IMR-90 (cell line): ENCODE data around the gene PLA2G2D. TPM values are rescaled to one million over a fixed set of nuclear protein-coding genes. Genes with fewer than 3 reads are reported as not detected.

Source experiments
- ATAC-seq: fragments of 200-7000 bp; cut with Tn5 transposase; 2 replicates; pipeline ENCODE4 v1.9.1; 2020; ENCODE audit warnings: low read depth, mild to moderate bottlenecking, moderate library complexity
- BruUV-seq: library from RNA; stranded (reverse); fragments of 400-500 nt; replicated peaks from 2 replicates; lab custom pipeline; 2021; lab: Mats Ljungman, UMichigan
- CTCF ChIA-PET: fragments of 300-600 bp; formaldehyde crosslinking; extraction: SDS; loops from one replicate; lab custom pipeline; 2021; ENCODE audit warnings: antibody characterized with exemption; lab: Yijun Ruan, JAX
- POLR2A ChIA-PET: fragments of 300-600 bp; sonication (Branson Sonifier 250); formaldehyde crosslinking; loops from one replicate; lab custom pipeline; 2022; ENCODE audit warnings: antibody characterized with exemption; ENCODE audit not compliant: unreplicated experiment; lab: Charles Lee
- DNase-seq: peaks from one replicate; pipeline ENCODE4 v3.0.0; 2013
- H2AFZ ChIP-seq: replicated peaks from 2 replicates; pipeline ENCODE3; 2013; ENCODE audit warnings: low read length, mild to moderate bottlenecking; ENCODE audit not compliant: poor library complexity
- H2AK5ac ChIP-seq: 2 replicates; pipeline ENCODE4 v1.6.1; 2013; ENCODE audit warnings: low read depth, low read length, inconsistent platforms
- H2AK9ac ChIP-seq: replicated peaks from 2 replicates; pipeline ENCODE3; 2013; ENCODE audit warnings: mild to moderate bottlenecking, low read depth, low read length, moderate library complexity; ENCODE audit not compliant: poor library complexity
- H2BK120ac ChIP-seq: 2 replicates; pipeline ENCODE4 v1.6.1; 2013; ENCODE audit warnings: low read depth, low read length, inconsistent platforms
- H2BK15ac ChIP-seq: 3 replicates; pipeline ENCODE4 v1.6.1; 2013; ENCODE audit warnings: low read depth, low read length, inconsistent platforms
- H2BK20ac ChIP-seq: 2 replicates; pipeline ENCODE4 v1.6.1; 2013; ENCODE audit warnings: low read depth, mild to moderate bottlenecking, inconsistent platforms, low read length, moderate library complexity
- H2BK5ac ChIP-seq: 2 replicates; pipeline ENCODE4 v1.6.1; 2013; ENCODE audit warnings: mild to moderate bottlenecking, low read depth, low read length, inconsistent platforms; ENCODE audit not compliant: poor library complexity, severe bottlenecking
- H3K14ac ChIP-seq: replicated peaks from 2 replicates; pipeline ENCODE4 v1.6.1; 2013; ENCODE audit warnings: low read depth, low read length, inconsistent platforms
- H3K18ac ChIP-seq: 2 replicates; pipeline ENCODE4 v1.6.1; 2013; ENCODE audit warnings: low read depth, low read length, control low read depth
- H3K23ac ChIP-seq: 2 replicates; pipeline ENCODE4 v1.6.1; 2013; ENCODE audit warnings: low read depth, low read length, inconsistent platforms
- H3K27ac ChIP-seq: 2 replicates; pipeline ENCODE4 v1.5.1; 2013; ENCODE audit warnings: mild to moderate bottlenecking, control low read depth, low read length; ENCODE audit not compliant: insufficient read depth
- H3K27me3 ChIP-seq: 2 replicates; pipeline ENCODE4 v1.6.1; 2013; ENCODE audit warnings: low read length; ENCODE audit not compliant: control insufficient read depth, insufficient read depth
- H3K36me3 ChIP-seq: 2 replicates; pipeline ENCODE4 v1.6.1; 2013; ENCODE audit warnings: low read length, mixed read lengths; ENCODE audit not compliant: control insufficient read depth, insufficient read depth
- H3K4ac ChIP-seq: 2 replicates; pipeline ENCODE4 v1.6.1; 2013; ENCODE audit warnings: low read depth, low read length, inconsistent platforms
- H3K4me1 ChIP-seq: 2 replicates; pipeline ENCODE4 v1.6.1; 2013; ENCODE audit warnings: low read length, mixed read lengths; ENCODE audit not compliant: control insufficient read depth, insufficient read depth
- H3K4me2 ChIP-seq: 2 replicates; pipeline ENCODE4 v1.6.1; 2013; ENCODE audit warnings: low read depth, mild to moderate bottlenecking, control low read depth, low read length, moderate library complexity
- H3K4me3 ChIP-seq: 2 replicates; pipeline ENCODE4 v1.5.1; 2013; ENCODE audit warnings: low read depth, mild to moderate bottlenecking, control low read depth, low read length, moderate library complexity; ENCODE audit not compliant: insufficient read depth
- H3K56ac ChIP-seq: 2 replicates; pipeline ENCODE4 v1.6.1; 2013; ENCODE audit warnings: low read length, inconsistent platforms; ENCODE audit not compliant: insufficient read depth; ENCODE audit errors: extremely low read depth
- H3K79me1 ChIP-seq, 2 experiments: 2 replicates each; pipeline ENCODE4 v1.6.1; 2013; ENCODE audit warnings: low read length in 2 of 2, inconsistent platforms in 1 of 2, low read depth in 1 of 2
- H3K9ac ChIP-seq: 2 replicates; pipeline ENCODE4 v1.6.1; 2013; ENCODE audit warnings: low read depth, low read length, control low read depth
- H3K9me1 ChIP-seq: 2 replicates; pipeline ENCODE4 v1.6.1; 2013; ENCODE audit warnings: low read length, inconsistent platforms; ENCODE audit not compliant: insufficient read depth
- H3K9me3 ChIP-seq: 2 replicates; pipeline ENCODE4 v1.6.1; 2013; ENCODE audit warnings: low read length; ENCODE audit not compliant: control insufficient read depth, insufficient read depth
- H4K20me1 ChIP-seq: 2 replicates; pipeline ENCODE4 v1.6.1; 2013; ENCODE audit warnings: low read length, inconsistent platforms; ENCODE audit not compliant: insufficient read depth
- H4K5ac ChIP-seq: 2 replicates; pipeline ENCODE4 v1.6.1; 2013; ENCODE audit warnings: mild to moderate bottlenecking, low read depth, low read length, control low read depth
- H4K8ac ChIP-seq, 2 experiments: 2 replicates each; pipeline ENCODE4 v1.6.1; 2013; ENCODE audit warnings: low read depth in 2 of 2, low read length in 2 of 2, control low read depth in 1 of 2, inconsistent platforms in 1 of 2
- H4K91ac ChIP-seq: 2 replicates; pipeline ENCODE4 v1.6.1; 2013; ENCODE audit warnings: low read depth, low read length, inconsistent platforms; ENCODE audit not compliant: insufficient read depth
- BHLHE40 ChIP-seq: fragments of 150-350 bp; IDR thresholded peaks from 2 replicates; pipeline ENCODE4 v1.6.1; 2016; ENCODE audit warnings: mild to moderate bottlenecking, low read depth, low read length
- CEBPB ChIP-seq: IDR thresholded peaks from 2 replicates; pipeline ENCODE4 v1.6.1; 2012; ENCODE audit warnings: low read depth, low read length, improper control_type of control experiment
- CHD1 ChIP-seq: IDR thresholded peaks from 2 replicates; pipeline ENCODE4 v1.6.1; 2012; ENCODE audit warnings: low read depth, low read length, improper control_type of control experiment
- FOS ChIP-seq: fragments of 150-350 bp; IDR thresholded peaks from 2 replicates; pipeline ENCODE4 v1.6.1; 2016; ENCODE audit warnings: low read depth, low read length
- MAZ ChIP-seq: IDR thresholded peaks from 2 replicates; pipeline ENCODE4 v1.6.1; 2012; ENCODE audit warnings: low read depth, mild to moderate bottlenecking, low read length, improper control_type of control experiment, moderate library complexity, borderline replicate concordance
- MXI1 ChIP-seq: IDR thresholded peaks from 2 replicates; pipeline ENCODE4 v1.6.1; 2012; ENCODE audit warnings: low read depth, mild to moderate bottlenecking, low read length, moderate library complexity, borderline replicate concordance
- POLR2A ChIP-seq: IDR thresholded peaks from 2 replicates; pipeline ENCODE4 v1.6.1; 2012; ENCODE audit warnings: mild to moderate bottlenecking, low read depth, low read length
- RFX5 ChIP-seq: IDR thresholded peaks from 2 replicates; pipeline ENCODE4 v1.8.0; 2012; ENCODE audit warnings: low read depth, mild to moderate bottlenecking, low read length, moderate library complexity
- WGBS, 2 experiments: methylation state at CpG; one replicate each; pipeline versions ENCODE4 v1.1.5 to v1.1.7; 2013; ENCODE audit warnings: missing lambda C conversion rate in 2 of 2; ENCODE audit not compliant: insufficient read length in 1 of 2; ENCODE audit errors: extremely low coverage in 2 of 2; 5-methylcytosine and 5-hydroxymethylcytosine counted together
- dilution Hi-C: fragments of 300-500 bp; cut with HindIII; formaldehyde crosslinking; loops from one replicate; pipeline ENCODE4 v1.14.3; 2018; ENCODE audit warnings: low sequenced_read_pairs; ENCODE audit not compliant: unreplicated experiment
- in situ Hi-C: fragments of 300-500 bp; cut with MboI; formaldehyde crosslinking; loops from 3 replicates; pipeline ENCODE4 v1.14.3; 2019; ENCODE audit warnings: low sequenced_read_pairs, inconsistent platforms, mixed read lengths
- intact Hi-C: fragments of 100-400 bp; cut with micrococcal nuclease; formaldehyde crosslinking; loops from 2 replicates; pipeline ENCODE4 v1.10.0; 2022
- polyA plus RNA-seq, 3 experiments: library from polyadenylated mRNA; depleted of rRNA; stranded (reverse); fragments of >200 nt; gene quantifications; 2 replicates each; pipeline ENCODE4 v1.2.3, GENCODE V29; 2012; ENCODE audit warnings: low replicate concordance in 1 of 3
- total RNA-seq: library from RNA; depleted of rRNA; stranded (reverse); fragments of >200 nt; gene quantifications from 2 replicates; pipeline ENCODE4 v1.2.3, GENCODE V29; 2012
- TF ChIP-seq, protein P1 (sequence below): fragments of 150-350 bp; IDR thresholded peaks from 2 replicates; pipeline ENCODE4 v1.6.1; 2017; ENCODE audit warnings: mild to moderate bottlenecking, antibody characterized with exemption, low read length, low read depth
- TF ChIP-seq, protein P2 (sequence below): conservative IDR thresholded peaks from 2 replicates; pipeline ENCODE4 v1.5.1; 2012; ENCODE audit warnings: mild to moderate bottlenecking, low read depth, low read length, improper control_type of control experiment

The PLA2G2D gene
- total and polyA plus RNA-seq, 2 of the 4 experiments (the other 2 are of a cell fraction), result not detected

DNA sequence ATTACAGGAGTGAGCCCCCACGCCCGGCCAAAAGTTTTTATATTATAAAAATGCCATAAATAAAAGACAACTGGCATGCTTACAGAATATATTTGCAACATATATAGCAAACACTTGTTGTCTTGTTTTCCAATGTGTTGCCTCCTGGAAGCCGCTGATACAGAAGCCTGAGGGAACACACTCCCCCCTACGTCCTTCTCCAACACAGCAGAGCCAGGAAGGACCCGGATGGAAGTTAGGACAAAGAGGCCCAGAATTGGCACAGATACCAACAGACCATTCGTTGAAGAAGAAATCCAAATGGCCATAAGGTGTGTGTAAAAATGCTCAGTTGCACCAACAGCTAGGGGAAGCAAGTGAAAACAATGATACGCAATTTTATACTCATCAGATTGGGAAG lies 50.6 kb downstream of the PLA2G2D start:
- no peak overlapping the region for H3K18ac ChIP-seq
- 0 out of 2 replicates have a peak, but pooled peaks cover 1% of the 10 kb centered on the region for H3K9me1 ChIP-seq
- ATAC-seq (no peak), DNase-seq (no peak)
- no peak overlapping the region for H4K8ac ChIP-seq
- no peak overlapping the region for H3K9ac ChIP-seq
- ChIA-PET POLR2A (no interaction called here), CTCF (interaction anchor here (0.7 kb wide), 1 partner anchor 128 kb away, joined by 7 read pairs; no protein-coding TSS in a partner anchor)
- H4K91ac ChIP-seq, result no peak overlapping the region
- no peak overlapping the region for H3K14ac ChIP-seq
- H3K79me1 ChIP-seq, result no peaks in the 10 kb centered on the region
- in situ Hi-C loops (no loop called here), intact Hi-C loops (no loop called here), dilution Hi-C loops (no loop called here)
- H3K36me3 ChIP-seq, result no peaks in the 10 kb centered on the region
- no peaks in the 10 kb centered on the region for H4K20me1 ChIP-seq
- H2BK20ac ChIP-seq, result no peak overlapping the region
- H2BK120ac ChIP-seq, result no peak overlapping the region
- H3K4me2 ChIP-seq, result no peak overlapping the region
- no peak overlapping the region for H2BK5ac ChIP-seq
- H3K23ac ChIP-seq, result no peak overlapping the region
- H3K4me3 ChIP-seq, result no peak overlapping the region
- H3K27me3 ChIP-seq, result no peaks in the 10 kb centered on the region
- BruUV-seq, result no TSS peak
- H4K5ac ChIP-seq, result no peak overlapping the region
- H3K9me3 ChIP-seq, result no peaks in the 10 kb centered on the region
- no peak overlapping the region for H2AK9ac ChIP-seq
- no peak overlapping the region for H2AFZ ChIP-seq
- H3K56ac ChIP-seq, result no peak overlapping the region
- no peak overlapping the region for H3K4ac ChIP-seq
- no peak for TF ChIP-seq BHLHE40
- no peak for TF ChIP-seq FOS
- no peak for TF ChIP-seq CHD1
- no peak for TF ChIP-seq CEBPB
- no peak for TF ChIP-seq MXI1
- TF ChIP-seq, protein P1, sequence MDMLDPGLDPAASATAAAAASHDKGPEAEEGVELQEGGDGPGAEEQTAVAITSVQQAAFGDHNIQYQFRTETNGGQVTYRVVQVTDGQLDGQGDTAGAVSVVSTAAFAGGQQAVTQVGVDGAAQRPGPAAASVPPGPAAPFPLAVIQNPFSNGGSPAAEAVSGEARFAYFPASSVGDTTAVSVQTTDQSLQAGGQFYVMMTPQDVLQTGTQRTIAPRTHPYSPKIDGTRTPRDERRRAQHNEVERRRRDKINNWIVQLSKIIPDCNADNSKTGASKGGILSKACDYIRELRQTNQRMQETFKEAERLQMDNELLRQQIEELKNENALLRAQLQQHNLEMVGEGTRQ, result no peak
- TF ChIP-seq MAZ, result no peak
- no peak for TF ChIP-seq POLR2A
- TF ChIP-seq, protein P2, sequence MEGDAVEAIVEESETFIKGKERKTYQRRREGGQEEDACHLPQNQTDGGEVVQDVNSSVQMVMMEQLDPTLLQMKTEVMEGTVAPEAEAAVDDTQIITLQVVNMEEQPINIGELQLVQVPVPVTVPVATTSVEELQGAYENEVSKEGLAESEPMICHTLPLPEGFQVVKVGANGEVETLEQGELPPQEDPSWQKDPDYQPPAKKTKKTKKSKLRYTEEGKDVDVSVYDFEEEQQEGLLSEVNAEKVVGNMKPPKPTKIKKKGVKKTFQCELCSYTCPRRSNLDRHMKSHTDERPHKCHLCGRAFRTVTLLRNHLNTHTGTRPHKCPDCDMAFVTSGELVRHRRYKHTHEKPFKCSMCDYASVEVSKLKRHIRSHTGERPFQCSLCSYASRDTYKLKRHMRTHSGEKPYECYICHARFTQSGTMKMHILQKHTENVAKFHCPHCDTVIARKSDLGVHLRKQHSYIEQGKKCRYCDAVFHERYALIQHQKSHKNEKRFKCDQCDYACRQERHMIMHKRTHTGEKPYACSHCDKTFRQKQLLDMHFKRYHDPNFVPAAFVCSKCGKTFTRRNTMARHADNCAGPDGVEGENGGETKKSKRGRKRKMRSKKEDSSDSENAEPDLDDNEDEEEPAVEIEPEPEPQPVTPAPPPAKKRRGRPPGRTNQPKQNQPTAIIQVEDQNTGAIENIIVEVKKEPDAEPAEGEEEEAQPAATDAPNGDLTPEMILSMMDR, result no peak
- no peak for TF ChIP-seq RFX5
- no peak overlapping the region for H2BK15ac ChIP-seq
- H3K27ac ChIP-seq, result no peak overlapping the region
- no peak overlapping the region for H2AK5ac ChIP-seq
- 0 out of 2 replicates have a peak, but pooled peaks cover 2% of the 10 kb centered on the region for H3K4me1 ChIP-seq
- 100% methylated on average over 1 of the region's 7 CpGs; no CpG with 5 or more reads in 1 of the 2 experiments for WGBS, 2 experiments
